Glutamatergic neuron (in vitro differentiated cells): ENCODE results near the gene MAST4. TPM values are rescaled to one million over a fixed set of nuclear protein-coding genes. Genes with fewer than 3 reads are reported as not detected.

Source experiments
- DNase-seq: peaks from one replicate; pipeline ENCODE4 v3.0.0; 2022
- H3K27ac Mint-ChIP-seq: one replicate; pipeline ENCODE4 v1.8.0; 2020; ENCODE audit warnings: mild to moderate bottlenecking, mixed read lengths, inconsistent platforms; ENCODE audit not compliant: unreplicated experiment
- H3K27me3 Mint-ChIP-seq: one replicate; pipeline ENCODE4 v1.8.0; 2020; ENCODE audit warnings: mild to moderate bottlenecking, moderate library complexity, mixed read lengths, inconsistent platforms; ENCODE audit not compliant: unreplicated experiment
- H3K36me3 Mint-ChIP-seq: one replicate; pipeline ENCODE4 v1.8.0; 2020; ENCODE audit warnings: mild to moderate bottlenecking, mixed read lengths, inconsistent platforms; ENCODE audit not compliant: unreplicated experiment
- H3K4me1 Mint-ChIP-seq: one replicate; pipeline ENCODE4 v1.8.0; 2020; ENCODE audit warnings: mild to moderate bottlenecking, low read depth, mixed read lengths, inconsistent platforms; ENCODE audit not compliant: unreplicated experiment
- H3K4me3 Mint-ChIP-seq: one replicate; pipeline ENCODE4 v1.8.0; 2020; ENCODE audit warnings: mild to moderate bottlenecking, mixed read lengths, inconsistent platforms; ENCODE audit not compliant: unreplicated experiment
- H3K9me3 Mint-ChIP-seq: one replicate; pipeline ENCODE4 v1.8.0; 2020; ENCODE audit warnings: mild to moderate bottlenecking, moderate library complexity, mixed read lengths, inconsistent platforms; ENCODE audit not compliant: unreplicated experiment
- CTCF ChIP-seq: fragments of 200-600 bp; sonication (generic); IDR thresholded peaks from one replicate; pipeline ENCODE4 v1.5.0; 2021; ENCODE audit not compliant: partially characterized antibody, unreplicated experiment
- total RNA-seq: library from RNA; stranded (reverse); fragmentation: NEBNext Ultra II Directional; extraction: Animal tissue kit (Norgen Biotek cat#: 25700); gene quantifications from one replicate; pipeline ENCODE4 v1.2.1, GENCODE V29; 2021; ENCODE audit not compliant: unreplicated experiment

The MAST4 gene
- total RNA-seq, 1 donor from 2014 or later, result 11.5 TPM

- no peak for TF ChIP-seq CTCF
- Mint-ChIP-seq H3K36me3 (no peaks in the 10 kb centered on the region), H3K4me3 (no peak overlapping the region), H3K4me1 (peaks cover 2% of the 10 kb centered on the region), H3K9me3 (no peaks in the 10 kb centered on the region), H3K27me3 (peaks cover 3% of the 10 kb centered on the region), H3K27ac (no peak overlapping the region)
- no peak for DNase-seq
These were observed 140.9 kb downstream of the MAST4 start for GRCh38 chr5:66737096-66737495.

- no peak for TF ChIP-seq CTCF
- H3K27me3 Mint-ChIP-seq, result no peaks in the 10 kb centered on the region
- no peaks in the 10 kb centered on the region for H3K36me3 Mint-ChIP-seq
- no peak for DNase-seq
- no peak overlapping the region for H3K27ac Mint-ChIP-seq
- no peaks in the 10 kb centered on the region for H3K9me3 Mint-ChIP-seq
- H3K4me3 Mint-ChIP-seq, result no peak overlapping the region
- peaks cover 5% of the 10 kb centered on the region for H3K4me1 Mint-ChIP-seq
These were observed 141.9 kb downstream of the MAST4 start for GRCh38 chr5:66738136-66738535.

GRCh38 chr5:66739021-66739420, 142.8 kb downstream of the MAST4 start:
- Mint-ChIP-seq H3K4me3 (no peak overlapping the region), H3K36me3 (no peaks in the 10 kb centered on the region), H3K27ac (no peak overlapping the region), H3K27me3 (no peaks in the 10 kb centered on the region), H3K9me3 (no peaks in the 10 kb centered on the region), H3K4me1 (peaks cover 7% of the 10 kb centered on the region)
- no peak for DNase-seq
- no peak for TF ChIP-seq CTCF

- peaks cover 6% of the 10 kb centered on the region for H3K36me3 Mint-ChIP-seq
- H3K4me3 Mint-ChIP-seq, result no peak overlapping the region
- no peak overlapping the region for H3K27ac Mint-ChIP-seq
- H3K9me3 Mint-ChIP-seq, result no peaks in the 10 kb centered on the region
- TF ChIP-seq CTCF, result no peak
- peaks cover 7% of the 10 kb centered on the region for H3K4me1 Mint-ChIP-seq
- no peak for DNase-seq
- no peaks in the 10 kb centered on the region for H3K27me3 Mint-ChIP-seq
These were observed 143.8 kb downstream of the MAST4 start for GRCh38 chr5:66739951-66740350.

- Mint-ChIP-seq H3K36me3 (peaks cover 6% of the 10 kb centered on the region), H3K27me3 (peaks cover 2% of the 10 kb centered on the region), H3K9me3 (no peaks in the 10 kb centered on the region), H3K4me1 (peaks cover 7% of the 10 kb centered on the region), H3K4me3 (no peak overlapping the region), H3K27ac (no peak overlapping the region)
- DNase-seq, result no peak
- TF ChIP-seq CTCF, result no peak
These were observed 145.2 kb downstream of the MAST4 start for GRCh38 chr5:66741394-66741793.
